ENCODE data around the gene RARG.
"Not testable (repeated sequence)": the region's sequence is repeated elsewhere in the genome, so short reads cannot be mapped to it uniquely, and the experiment has no call there.

Gene RARG

GRCh38 chr12:53205747-53206419 is 26.1 kb downstream of the RARG start:
- peak; percentile 37 for DNase-seq

DNA sequence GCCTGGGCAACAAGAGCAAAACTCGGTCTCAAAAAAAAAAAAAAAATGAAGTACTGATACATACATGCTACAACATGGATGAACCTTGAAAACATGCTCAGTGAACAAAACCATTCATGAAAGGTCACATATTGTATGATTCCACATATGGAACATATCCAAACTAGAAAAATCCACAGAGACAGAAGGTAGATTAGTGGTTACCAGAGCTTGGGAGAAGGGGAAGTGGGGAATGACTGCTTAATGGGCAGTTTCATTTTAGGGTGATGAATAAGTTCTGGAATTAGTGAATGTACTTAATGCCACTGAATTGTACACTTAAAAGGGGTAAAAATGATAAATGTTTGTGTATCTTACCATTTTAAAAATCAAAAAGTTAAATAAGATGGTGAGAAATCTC is 27.7 kb downstream of the RARG start:
- no peak for DNase-seq

DNA sequence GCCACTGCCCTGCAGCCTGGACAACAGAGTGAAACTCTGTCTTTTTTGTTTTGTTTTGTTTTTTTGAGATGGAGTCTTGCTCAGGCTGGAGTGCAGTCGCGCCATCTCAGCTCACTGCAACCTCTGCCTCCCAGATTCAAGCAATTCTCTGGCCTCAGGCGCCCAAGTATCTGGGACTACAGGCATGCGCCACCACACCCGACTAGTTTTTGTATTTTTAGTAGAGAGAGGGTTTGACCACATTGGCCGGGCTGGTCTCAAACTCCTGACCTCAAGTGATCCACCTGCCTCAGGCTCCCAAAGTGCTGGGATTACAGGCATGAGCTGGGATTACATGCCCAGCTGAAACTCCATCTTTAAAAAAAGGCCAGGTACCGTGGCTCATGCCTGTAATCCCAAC is 29.7 kb downstream of the RARG start:
- DNase-seq: not testable (repeated sequence)

- no peak for DNase-seq
Measured at GRCh38 chr12:53201639-53202038, 30.4 kb downstream of the RARG start.

DNA sequence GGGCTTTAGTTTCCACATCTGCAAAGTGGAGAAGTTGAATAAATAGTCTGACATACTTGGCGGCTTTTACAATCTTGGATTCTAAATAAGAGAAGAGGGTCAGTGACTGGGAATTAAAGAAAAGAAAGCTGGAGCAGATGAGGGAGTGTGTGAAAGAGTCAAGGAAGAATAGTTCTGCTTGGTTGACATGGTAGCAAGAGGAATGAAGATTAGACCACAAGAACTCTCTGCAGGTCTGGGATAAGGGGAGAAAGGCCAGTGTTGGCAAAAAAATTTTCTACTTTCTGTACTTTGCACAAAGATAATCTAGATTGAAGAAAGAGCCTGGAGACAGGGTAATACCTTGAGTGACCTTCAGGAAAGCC is 30.9 kb downstream of the RARG start:
- no peak for DNase-seq

GRCh38 chr12:53200458-53201176 is 31.4 kb downstream of the RARG start:
- no peak for DNase-seq

GRCh38 chr12:53200107-53200457 is 31.9 kb downstream of the RARG start:
- DNase-seq: no peak

- no peak for DNase-seq
Measured at GRCh38 chr12:53199700-53200099, 32.3 kb downstream of the RARG start.

DNA sequence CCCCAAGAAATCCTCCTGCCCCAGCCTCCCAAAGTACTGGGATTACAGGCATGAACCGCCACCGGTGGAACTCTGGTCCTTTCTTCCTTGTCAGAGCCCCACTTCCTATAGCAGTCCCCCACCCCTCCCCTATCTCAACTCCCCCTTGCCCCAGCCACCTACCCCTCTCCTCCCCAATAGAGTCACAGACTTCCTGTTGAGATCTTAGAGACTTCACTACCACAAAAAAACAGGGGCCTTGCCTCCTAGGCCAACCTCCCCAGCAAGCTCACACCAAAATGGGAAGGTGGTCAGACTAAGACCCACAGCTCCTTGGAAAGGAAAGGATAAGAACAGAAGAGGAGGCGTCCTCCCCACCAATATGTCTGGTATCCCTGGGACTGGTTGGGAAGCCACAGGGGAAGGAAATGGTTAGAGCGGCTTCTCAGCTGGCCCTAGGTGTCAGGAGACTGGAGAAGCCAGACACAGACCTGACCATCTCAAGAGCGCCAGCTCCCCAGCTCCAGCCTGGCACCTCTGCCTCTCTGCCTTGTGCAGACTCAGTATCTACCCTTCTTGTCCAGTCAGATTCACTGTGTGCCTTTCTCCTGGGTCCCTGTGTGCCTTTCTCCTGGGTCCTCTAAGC is 33.4 kb downstream of the RARG start:
- no peak for DNase-seq

DNA sequence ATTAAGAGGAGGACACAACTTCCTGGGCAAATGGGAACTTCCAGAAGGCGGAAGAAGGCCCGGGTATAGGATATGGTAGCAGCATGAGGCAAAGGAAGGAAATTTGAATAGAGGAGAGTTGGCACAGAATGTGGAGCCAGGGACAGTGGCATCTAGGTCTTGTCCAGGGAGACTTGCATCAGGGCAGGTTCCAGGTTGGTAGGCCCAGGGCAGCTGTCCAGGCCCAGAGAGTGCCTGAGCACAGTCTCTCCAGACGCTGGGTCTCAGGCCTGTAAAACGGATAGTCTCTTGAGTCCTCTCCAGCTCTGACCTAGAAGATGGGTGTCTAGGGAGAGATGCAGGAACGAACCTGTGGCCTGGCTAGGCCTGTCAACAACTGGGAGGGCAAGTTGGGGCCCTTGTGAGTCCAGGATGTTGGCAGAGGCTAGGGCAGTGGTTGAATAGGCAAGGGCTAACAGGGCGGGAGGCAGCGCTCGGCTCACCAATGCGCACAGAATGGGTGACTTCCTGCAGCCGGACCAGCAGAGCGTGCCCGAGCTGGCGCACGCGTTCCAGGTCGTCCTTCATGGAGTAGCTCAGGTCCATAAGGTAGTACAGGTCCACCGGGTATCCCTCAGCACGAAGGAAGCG is 34.9 kb downstream of the RARG start:
- no peak for DNase-seq

DNA sequence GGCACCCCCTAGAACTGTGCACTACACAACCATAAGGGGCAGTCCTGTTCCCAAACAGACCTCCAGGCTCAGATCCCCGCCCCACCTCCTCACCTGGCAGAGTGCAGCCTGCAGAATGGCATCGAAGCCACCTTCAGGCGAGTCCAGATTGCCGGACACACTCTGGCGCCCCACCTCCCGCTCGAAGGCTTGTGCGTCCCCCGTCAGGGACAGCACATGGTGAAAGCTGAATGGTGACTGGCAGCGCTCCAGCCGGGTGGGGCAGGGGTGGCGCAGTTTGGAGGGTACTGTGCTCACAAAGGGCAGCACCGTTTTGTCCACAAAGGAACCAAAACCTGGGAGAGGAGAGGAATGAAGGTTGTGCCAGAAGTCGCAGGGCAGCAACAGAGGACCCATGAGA is 35.5 kb downstream of the RARG start:
- DNase-seq: no peak

DNA sequence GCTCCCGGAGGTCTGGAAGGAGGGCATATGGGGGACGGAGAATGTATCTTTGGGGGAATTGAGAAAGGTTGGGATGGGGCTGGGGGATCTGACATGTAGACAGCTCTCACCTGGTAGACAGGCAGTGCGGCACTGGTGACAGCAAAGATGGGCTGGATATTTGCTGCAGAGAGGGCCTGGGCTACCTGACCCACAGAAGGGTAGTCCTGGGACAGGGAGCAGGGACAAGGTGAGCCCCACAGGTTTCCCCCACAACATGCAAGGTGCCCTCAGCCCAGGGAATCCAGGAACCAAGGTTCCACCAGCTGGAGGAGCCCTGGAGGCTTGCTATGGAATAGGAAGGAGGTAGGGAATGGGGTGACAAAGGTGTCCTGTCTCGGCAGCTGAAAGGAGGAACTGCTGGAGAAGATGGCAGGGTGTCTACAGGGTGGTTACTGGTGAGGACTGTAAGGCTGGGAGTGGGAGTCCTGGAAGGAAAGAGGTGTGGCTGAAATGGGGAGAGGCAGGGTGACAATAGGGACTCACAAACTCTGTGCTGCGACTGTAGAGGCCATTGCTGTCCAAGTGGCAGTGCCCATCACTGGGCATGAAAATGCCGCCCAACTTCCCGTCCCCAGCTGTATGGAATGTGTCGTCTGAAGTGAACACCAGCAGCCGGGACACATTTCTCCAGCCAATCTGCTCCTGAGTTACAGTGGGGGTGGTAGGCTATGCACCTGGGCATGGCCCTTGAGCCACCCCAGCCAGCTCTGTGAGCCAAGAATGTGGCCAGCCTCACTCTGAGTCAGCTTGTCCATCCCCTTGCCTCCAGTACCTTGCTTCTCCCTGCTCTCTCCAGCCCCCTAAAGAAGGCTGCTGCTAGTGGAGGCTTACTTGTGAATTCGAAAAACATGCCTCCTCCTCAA is 36.2 kb downstream of the RARG start:
- DNase-seq: no peak

DNA sequence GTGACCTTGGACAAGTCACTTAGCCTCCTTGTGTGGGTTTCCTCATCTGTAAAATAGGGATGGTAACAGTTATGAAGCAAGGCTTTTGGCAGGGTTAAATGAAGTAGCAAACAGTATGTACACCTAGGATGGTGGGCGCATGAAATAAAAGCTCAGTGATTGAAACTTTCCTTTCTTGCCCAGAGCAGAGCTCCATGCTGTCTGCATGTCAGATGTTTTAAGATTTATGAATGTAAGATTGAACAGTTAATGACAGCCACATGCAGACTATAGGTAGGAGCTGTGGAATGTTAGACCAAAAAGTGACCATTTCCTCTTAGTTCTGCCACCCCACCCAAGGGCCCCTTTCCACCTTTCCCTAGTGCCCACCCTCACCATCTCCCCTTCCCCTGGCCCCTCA is 37.0 kb downstream of the RARG start:
- no peak for DNase-seq

- no peak for DNase-seq
Measured at GRCh38 chr12:53193985-53194716, 37.9 kb downstream of the RARG start.

DNA sequence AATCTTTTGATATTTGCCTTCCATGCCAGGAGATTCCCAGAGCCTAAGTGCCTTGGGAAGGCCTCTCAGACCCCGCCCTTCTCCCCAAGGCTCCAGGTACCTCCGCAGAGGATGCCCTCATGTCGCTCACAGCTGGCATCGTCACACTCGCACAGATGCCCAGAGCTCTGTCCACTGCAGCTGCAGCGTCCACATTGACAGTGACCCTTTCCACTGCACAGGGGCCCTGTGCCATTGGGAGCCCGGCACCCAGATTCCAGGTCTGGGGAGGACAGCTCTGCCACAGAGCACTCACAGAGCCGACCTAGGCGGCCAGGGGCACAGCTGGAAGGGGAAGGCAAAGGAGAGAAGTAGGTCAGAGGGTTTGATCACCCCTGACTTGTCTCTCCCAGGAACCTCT is 39.0 kb downstream of the RARG start:
- DNase-seq: no peak

GRCh38 chr12:53192531-53193021 is 39.4 kb downstream of the RARG start:
- no peak for DNase-seq

GRCh38 chr12:53191885-53192530 is 40.0 kb downstream of the RARG start:
- DNase-seq: no peak

DNA sequence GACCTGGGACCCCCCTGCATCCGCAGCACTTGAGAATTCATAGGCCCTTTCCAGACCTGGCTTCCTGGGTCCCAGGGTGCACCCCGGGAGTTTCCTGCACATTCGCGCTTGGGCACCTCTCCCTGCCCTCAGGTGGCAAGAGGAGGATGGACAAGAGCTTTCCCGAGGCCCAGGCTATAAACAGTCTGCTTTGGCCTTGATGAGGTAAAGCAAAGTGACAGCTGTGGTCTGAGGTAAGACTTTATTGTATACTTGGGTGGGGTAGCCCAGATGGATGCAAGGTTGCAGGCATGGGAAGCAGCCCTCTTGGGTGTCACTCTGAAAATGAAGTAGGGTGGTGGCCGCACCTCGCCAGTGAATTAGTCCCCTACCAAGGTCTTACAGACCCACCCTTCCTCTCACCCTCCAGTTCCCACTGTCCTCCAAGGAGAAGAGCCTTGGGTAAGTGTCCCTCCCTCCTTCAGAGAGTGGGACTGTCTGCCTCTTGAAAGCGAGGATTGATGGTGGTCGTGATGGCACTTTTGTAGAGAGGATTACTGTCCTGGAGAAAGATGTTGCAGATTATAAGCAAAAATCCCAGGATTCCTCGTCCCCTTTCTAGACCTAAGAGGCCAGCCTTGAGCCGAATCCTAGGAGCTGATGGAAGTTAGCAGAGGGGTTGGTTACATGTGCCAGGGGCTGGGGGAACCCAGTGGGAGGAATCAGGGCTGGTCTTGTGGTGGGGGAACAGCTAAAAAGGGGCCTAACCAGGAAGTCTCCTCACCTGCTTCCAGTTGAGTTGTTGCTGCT is 40.7 kb downstream of the RARG start:
- DNase-seq: no peak

DNA sequence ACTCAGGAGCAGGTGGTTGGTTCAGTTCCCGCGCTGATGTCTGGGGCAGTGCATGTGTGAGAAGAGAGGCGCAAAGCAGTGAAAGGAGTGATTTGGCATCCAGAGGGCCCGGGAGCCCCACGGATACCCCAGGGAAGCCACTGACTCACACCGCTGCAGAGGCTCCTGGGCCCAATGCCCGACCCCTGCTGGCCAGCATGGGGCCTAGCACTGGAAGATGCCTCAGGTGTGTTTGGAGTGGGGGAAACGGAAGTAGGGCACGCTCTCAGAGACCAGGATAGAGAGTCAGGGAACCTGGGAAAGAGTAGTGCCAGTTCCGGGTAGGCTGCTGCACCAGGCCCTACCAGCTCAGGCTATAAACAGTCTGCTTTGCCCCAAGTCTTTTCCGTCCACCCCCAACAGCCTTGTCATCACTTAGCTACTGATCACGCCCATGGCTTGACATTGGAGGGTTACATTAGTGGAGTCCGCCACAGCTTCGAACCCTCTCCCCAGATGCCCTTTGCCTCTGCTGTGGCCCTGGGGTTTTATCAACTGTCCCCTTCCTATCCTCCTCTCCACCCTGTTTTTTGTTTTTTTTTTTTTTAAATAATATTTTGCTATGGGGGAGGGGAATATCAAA is 41.8 kb downstream of the RARG start:
- no peak for DNase-seq
